ACHN (cell line): ENCODE results near the gene SNAP23.

Experiments
- DNase-seq: peaks from one replicate; pipeline ENCODE4 v3.0.0-alpha.2; 2015
- in situ Hi-C: cut with HindIII; loops from 2 replicates; pipeline ENCODE4 v1.10.0; 2017; ENCODE audit warnings: low sequenced_read_pairs, low pct_ligation_motif_present, low pct_unique_long_range_greater_than_20kb

SNAP23 gene

GRCh38 chr15:42495361-42496212 is at the start of gene SNAP23:
TSS of gene SNAP23 (plus strand) at chr15:42495634. CDS start at chr15:42511847, 16,213 bp downstream.
- in situ Hi-C loops, result no loop called here
- peak; percentile 94 for DNase-seq

GRCh38 chr15:42447599-42447998 is 47.8 kb upstream of the SNAP23 start:
- no peak for DNase-seq
- in situ Hi-C loops, result no loop called here

GRCh38 chr15:42448281-42448680 is 47.2 kb upstream of the SNAP23 start:
- in situ Hi-C loops, result no loop called here
- no peak for DNase-seq

- DNase-seq, result no peak
- in situ Hi-C loops, result no loop called here
These were observed 45.5 kb upstream of the SNAP23 start for GRCh38 chr15:42449770-42450424.

GRCh38 chr15:42450425-42450790 is 45.0 kb upstream of the SNAP23 start:
- DNase-seq, result no peak
- in situ Hi-C loops, result no loop called here

GRCh38 chr15:42453826-42454225 is 41.6 kb upstream of the SNAP23 start:
- DNase-seq, result no peak
- in situ Hi-C loops, result no loop called here

GRCh38 chr15:42456531-42456930 is 38.9 kb upstream of the SNAP23 start:
- in situ Hi-C loops, result no loop called here
- no peak for DNase-seq

- in situ Hi-C loops, result no loop called here
- no peak for DNase-seq
These were observed 38.5 kb upstream of the SNAP23 start for GRCh38 chr15:42456971-42457370.

- DNase-seq, result no peak
- in situ Hi-C loops, result no loop called here
These were observed 37.7 kb upstream of the SNAP23 start for GRCh38 chr15:42457445-42458442.

- no peak for DNase-seq
- in situ Hi-C loops, result no loop called here
These were observed 34.2 kb upstream of the SNAP23 start for GRCh38 chr15:42461261-42461660.

GRCh38 chr15:42465520-42466259 is 29.7 kb upstream of the SNAP23 start:
- DNase-seq, result no peak
- in situ Hi-C loops, result no loop called here

- no peak for DNase-seq
- in situ Hi-C loops, result no loop called here
These were observed 24.4 kb upstream of the SNAP23 start for GRCh38 chr15:42471002-42471401.

- in situ Hi-C loops, result no loop called here
- no peak for DNase-seq
These were observed 20.6 kb upstream of the SNAP23 start for GRCh38 chr15:42474827-42475226.

- DNase-seq, result no peak
- in situ Hi-C loops, result no loop called here
These were observed 12.7 kb upstream of the SNAP23 start for GRCh38 chr15:42482701-42483100.

- in situ Hi-C loops, result no loop called here
- no peak for DNase-seq
These were observed 11.8 kb upstream of the SNAP23 start for GRCh38 chr15:42483677-42484076.

- in situ Hi-C loops, result no loop called here
- DNase-seq, result no peak
These were observed 5.2 kb upstream of the SNAP23 start for GRCh38 chr15:42490291-42490670.

- peak; percentile 92 for DNase-seq
- in situ Hi-C loops, result no loop called here
These were observed 4.5 kb upstream of the SNAP23 start, which contains the start of gene ZNF106 for GRCh38 chr15:42490671-42491538. TSS of gene ZNF106 (minus strand) at chr15:42491141. CDS start at chr15:42472289, 18,852 bp downstream.
